HTR-8/SVneo (cell line): ENCODE results near the gene HOXC11.

Experiments used
- DNase-seq: peaks from one replicate; pipeline ENCODE4 v3.0.0; 2011; ENCODE audit warnings: low spot score, mixed read lengths; ENCODE audit not compliant: insufficient read length
- FAIRE-seq: peaks from 2 replicates; lab custom pipeline; 2011; peaks lifted over from hg19 to GRCh38; lab: Jason Lieb, UNC

The HOXC11 gene

GRCh38 chr12:53971686-53972085 is 1.2 kb upstream of the HOXC11 start:
- FAIRE-seq (no peak), DNase-seq (no peak)

GRCh38 chr12:53972152-53972702 is 699 bp upstream of the HOXC11 start:
- FAIRE-seq (no peak), DNase-seq (no peak)

- no peak for DNase-seq
- no peak for FAIRE-seq
Observed at GRCh38 chr12:53973236-53974042, 513 bp downstream of the HOXC11 start.

GRCh38 chr12:53974084-53975063 is 1.4 kb downstream of the HOXC11 start, which contains the start of gene HOTAIR:
Gene HOTAIR (minus strand): TSS chr12:53974954.
- peak; percentile 64 for DNase-seq
- no peak for FAIRE-seq

DNA sequence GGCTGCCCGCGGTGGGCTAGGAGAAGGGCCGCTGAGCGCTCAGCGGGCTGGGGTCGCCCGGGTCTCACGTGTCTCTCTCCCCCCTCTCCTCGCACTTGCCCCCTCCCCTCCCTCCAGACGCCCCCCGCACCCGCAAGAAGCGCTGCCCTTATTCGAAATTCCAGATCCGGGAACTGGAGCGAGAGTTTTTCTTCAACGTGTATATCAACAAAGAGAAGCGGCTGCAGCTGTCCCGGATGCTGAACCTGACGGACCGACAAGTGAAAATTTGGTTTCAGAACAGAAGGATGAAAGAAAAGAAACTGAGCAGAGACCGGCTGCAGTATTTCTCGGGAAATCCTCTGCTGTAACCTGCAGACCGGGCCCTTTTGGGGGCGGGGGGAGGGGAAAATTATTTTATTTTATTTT is 2.1 kb downstream of the HOXC11 start:
- FAIRE-seq = no peak
- DNase-seq = no peak

DNA sequence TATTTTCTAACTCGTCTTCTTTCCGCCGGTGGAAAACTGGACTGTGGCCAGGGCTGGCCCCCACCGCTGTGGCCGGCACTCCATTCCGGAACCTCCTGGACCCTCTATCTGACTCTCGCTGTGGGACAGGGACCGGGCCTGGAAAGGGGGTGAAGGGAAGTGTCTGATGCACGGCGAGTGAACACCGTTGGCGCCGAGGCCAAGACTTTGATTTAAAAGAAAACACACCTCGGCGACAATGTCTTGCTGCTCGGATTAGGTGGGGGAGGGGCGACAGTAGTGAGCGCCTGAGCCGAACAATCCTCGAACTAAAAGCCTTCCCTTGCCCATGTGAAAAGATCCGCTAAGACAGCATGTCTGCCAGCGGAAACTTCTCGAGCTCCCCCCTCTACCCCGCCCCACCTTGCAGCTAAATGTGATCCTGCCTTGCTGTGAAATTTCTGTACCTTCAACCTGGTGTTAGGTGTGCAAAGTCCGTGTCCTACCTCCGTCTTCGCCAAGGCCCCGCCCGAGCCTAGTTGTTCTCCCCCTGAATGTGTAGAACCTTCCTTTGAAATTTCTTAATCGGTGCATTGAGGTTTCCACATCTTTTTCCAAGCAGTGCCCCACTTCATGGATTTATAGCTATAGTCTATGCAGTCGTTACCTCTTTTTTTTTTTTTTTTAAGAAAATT is 2.7 kb downstream of the HOXC11 start:
- FAIRE-seq = no peak
- no peak for DNase-seq

GRCh38 chr12:53976172-53976822 is 3.4 kb downstream of the HOXC11 start:
- FAIRE-seq (no peak), DNase-seq (no peak)

GRCh38 chr12:53976823-53977595 is 4.1 kb downstream of the HOXC11 start:
- DNase-seq = no peak
- no peak for FAIRE-seq

- FAIRE-seq (no peak), DNase-seq (no peak)
Observed at GRCh38 chr12:53977596-53978445, 4.9 kb downstream of the HOXC11 start.

DNA sequence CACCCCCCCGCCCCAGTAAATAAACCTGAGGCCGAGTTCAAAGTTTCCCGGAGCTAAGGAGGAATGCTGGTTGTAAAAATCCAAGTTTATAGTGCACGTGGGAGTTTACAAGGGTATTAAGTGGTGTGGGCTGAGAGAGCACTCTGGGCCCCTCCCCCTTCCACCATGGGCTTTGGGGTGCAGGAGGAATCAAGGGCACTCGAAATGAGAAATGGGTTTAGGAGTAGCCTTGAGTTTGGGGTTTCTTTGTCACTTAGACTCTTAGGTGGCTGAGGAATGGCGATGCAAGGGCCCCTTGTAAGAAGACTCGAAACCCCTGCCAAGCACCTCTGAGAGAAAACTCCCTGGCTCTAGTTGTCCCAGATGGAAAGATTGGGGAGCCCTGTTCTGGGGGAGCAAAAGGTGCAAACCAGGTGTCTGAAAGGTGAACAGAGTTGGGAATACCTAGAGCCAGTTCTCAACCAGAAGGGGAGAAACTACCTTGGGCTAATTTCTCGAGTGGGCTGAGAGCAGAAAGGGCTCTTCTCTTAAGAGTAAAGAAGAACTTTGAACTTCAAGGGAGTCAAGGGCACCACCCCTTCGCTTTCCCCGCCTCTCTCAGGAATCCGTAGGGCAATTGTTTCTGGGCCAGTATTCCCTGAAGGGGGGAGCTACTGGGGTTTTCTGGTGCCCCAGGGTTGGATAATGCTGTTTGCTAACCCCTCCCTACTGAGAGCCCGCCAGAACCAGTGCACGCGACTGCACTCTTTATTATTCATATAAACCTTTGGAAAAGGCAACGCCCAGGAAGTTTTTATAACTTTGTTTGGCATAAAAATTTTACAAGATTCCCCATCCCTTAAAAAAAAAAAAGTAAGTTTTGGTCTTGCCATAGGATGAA is 5.8 kb downstream of the HOXC11 start:
- DNase-seq = no peak
- FAIRE-seq = no peak

GRCh38 chr12:53980104-53980801 is 7.3 kb downstream of the HOXC11 start:
- no peak for FAIRE-seq
- no peak for DNase-seq

DNA sequence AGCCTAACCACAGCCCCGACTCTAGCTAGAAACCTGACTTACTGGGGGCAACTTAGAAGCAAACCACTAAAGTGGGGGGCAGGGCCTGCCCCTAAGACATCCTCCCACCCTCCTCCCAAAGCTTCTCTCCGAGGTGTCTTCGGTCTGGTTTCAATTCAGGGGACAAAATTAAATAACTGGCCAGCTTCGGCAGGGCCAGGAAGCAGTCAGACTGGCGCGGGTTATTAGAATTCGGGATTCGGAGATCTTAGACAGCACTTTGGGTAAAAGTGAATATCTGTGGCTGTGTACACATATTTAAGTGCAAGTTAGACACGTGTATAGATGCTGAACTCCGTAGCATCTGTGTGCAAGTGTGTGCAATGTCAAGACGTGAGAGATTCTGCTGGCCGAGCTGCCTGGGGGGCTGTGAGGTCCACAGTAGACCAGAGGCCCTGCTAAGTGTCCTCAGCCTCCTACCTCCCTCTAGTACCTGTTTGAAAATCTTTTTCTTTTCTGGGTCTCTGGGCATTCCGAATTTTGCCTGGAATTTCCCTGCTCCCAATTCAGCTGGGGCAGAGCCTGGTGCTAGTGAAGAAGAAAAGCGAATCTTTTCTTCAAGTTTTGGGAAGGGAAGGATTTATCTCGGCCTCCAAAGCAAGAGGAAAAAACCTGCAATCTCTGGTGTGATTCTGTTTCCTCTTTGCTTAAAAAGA is 8.0 kb downstream of the HOXC11 start:
- FAIRE-seq = no peak
- no peak for DNase-seq

GRCh38 chr12:53981634-53982565 is 9.0 kb downstream of the HOXC11 start:
- DNase-seq (no peak), FAIRE-seq (no peak)

- DNase-seq = no peak
- no peak for FAIRE-seq
Observed at GRCh38 chr12:53982648-53983567, 10.0 kb downstream of the HOXC11 start.
